Lung (tissue), 12 donors: ENCODE results near the gene ITPKB. TPM values are rescaled to one million over a fixed set of nuclear protein-coding genes. Genes with fewer than 3 reads are reported as not detected.
A peak's percentile ranks its signal among the peaks of the same experiment; 100 is the strongest.

Source experiments
- ATAC-seq: fragments of 200-7000 bp; cut with Tn5 transposase; one replicate; pipeline ENCODE4 v1.9.1; 2020; ENCODE audit warnings: moderate number of reproducible peaks; ENCODE audit not compliant: insufficient read depth, low FRiP score
- DNase-seq, 3 donors: peaks; one replicate each; pipeline ENCODE4 v3.0.0-alpha.2; 2013 to 2017
- H3K27ac ChIP-seq, 2 donors: one replicate each; pipeline ENCODE4 v1.5.1; 2013; ENCODE audit warnings: mild to moderate bottlenecking in 2 of 2, moderate library complexity in 2 of 2, control low read depth in 1 of 2, inconsistent platforms in 1 of 2, low read depth in 1 of 2, low read length in 1 of 2
- H3K27me3 ChIP-seq, 3 donors: one replicate each; pipeline ENCODE4 v1.5.1; 2013; ENCODE audit warnings: low read length in 2 of 3; ENCODE audit not compliant: control insufficient read depth in 3 of 3, insufficient read depth in 3 of 3
- H3K36me3 ChIP-seq, 4 donors: one replicate each; pipeline ENCODE4 v1.5.1; 2013; ENCODE audit warnings: low read length in 4 of 4, mild to moderate bottlenecking in 1 of 4, moderate library complexity in 1 of 4; ENCODE audit not compliant: control insufficient read depth in 4 of 4, insufficient read depth in 4 of 4
- H3K4me1 ChIP-seq, 5 donors: one replicate each; pipeline ENCODE4 v1.5.1; 2013; ENCODE audit warnings: low read length in 5 of 5, mild to moderate bottlenecking in 2 of 5, moderate library complexity in 1 of 5; ENCODE audit not compliant: control insufficient read depth in 5 of 5, insufficient read depth in 5 of 5
- H3K4me3 ChIP-seq: one replicate; pipeline ENCODE4 v1.5.1; 2013; ENCODE audit warnings: mild to moderate bottlenecking, control low read depth, moderate library complexity
- H3K9ac ChIP-seq, 2 donors: one replicate each; pipeline ENCODE4 v1.5.1; 2013; ENCODE audit warnings: low read length in 2 of 2, control low read depth in 1 of 2; ENCODE audit not compliant: insufficient read depth in 1 of 2
- H3K9me3 ChIP-seq, 4 donors: one replicate each; pipeline ENCODE4 v1.5.1; 2013; ENCODE audit warnings: low read length in 3 of 4, mild to moderate bottlenecking in 1 of 4, moderate library complexity in 1 of 4; ENCODE audit not compliant: control insufficient read depth in 4 of 4, insufficient read depth in 3 of 4
- WGBS, 2 donors: extraction: QIAGEN DNeasy Blood & Tissue Kit; methylation state at CpG; one replicate each; pipeline ENCODE4 v1.1.7; 2013; 5-methylcytosine and 5-hydroxymethylcytosine counted together
- polyA plus RNA-seq, 2 donors: library from polyadenylated mRNA; stranded (reverse); fragments of 200-250 nt; gene quantifications; one replicate each; pipeline ENCODE4 v1.2.1, GENCODE V29; 2013
- total RNA-seq, 2 donors: library from RNA; depleted of rRNA in 1 of 2; stranded (reverse); fragments of >200 nt in 1 of 2; gene quantifications; one replicate each; pipeline ENCODE4 v1.2.1, GENCODE V29; 2014 to 2021
- TF ChIP-seq, protein P1 (sequence below): IDR thresholded peaks from 2 replicates; pipeline ENCODE4 v1.5.1; 2012; ENCODE audit warnings: mild to moderate bottlenecking; ENCODE audit errors: control extremely low read depth, extremely low read depth
- donor health status: control.
- donor health status: control.
- donor health status: Bipolar disorder and iron deficiency.
- donor health status: healthy.
- donor health status: DM: yes; HTN: yes; CAD: no.

ITPKB gene
- total and polyA plus RNA-seq, 4 donors: 9.9 to 46.6 (median 28.1) TPM

- WGBS, 2 donors: 89 to 91% methylated on average over 11 of the region's 11 CpGs
- Histone ChIP-seq H3K9ac (no peak overlapping the region), H3K27ac (no peak overlapping the region)
Observed at GRCh38 chr1:226606311-226607267, 132.5 kb downstream of the ITPKB start.

GRCh38 chr1:226605318-226605950 lies 133.6 kb downstream of the ITPKB start:
- H3K9ac ChIP-seq: no peak overlapping the region
- no peak overlapping the region for H3K27ac ChIP-seq
- TF ChIP-seq, protein P1, sequence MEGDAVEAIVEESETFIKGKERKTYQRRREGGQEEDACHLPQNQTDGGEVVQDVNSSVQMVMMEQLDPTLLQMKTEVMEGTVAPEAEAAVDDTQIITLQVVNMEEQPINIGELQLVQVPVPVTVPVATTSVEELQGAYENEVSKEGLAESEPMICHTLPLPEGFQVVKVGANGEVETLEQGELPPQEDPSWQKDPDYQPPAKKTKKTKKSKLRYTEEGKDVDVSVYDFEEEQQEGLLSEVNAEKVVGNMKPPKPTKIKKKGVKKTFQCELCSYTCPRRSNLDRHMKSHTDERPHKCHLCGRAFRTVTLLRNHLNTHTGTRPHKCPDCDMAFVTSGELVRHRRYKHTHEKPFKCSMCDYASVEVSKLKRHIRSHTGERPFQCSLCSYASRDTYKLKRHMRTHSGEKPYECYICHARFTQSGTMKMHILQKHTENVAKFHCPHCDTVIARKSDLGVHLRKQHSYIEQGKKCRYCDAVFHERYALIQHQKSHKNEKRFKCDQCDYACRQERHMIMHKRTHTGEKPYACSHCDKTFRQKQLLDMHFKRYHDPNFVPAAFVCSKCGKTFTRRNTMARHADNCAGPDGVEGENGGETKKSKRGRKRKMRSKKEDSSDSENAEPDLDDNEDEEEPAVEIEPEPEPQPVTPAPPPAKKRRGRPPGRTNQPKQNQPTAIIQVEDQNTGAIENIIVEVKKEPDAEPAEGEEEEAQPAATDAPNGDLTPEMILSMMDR: no peak
- peaks cover 0 to 32% (median 10%) of the 10 kb centered on the region in 5 donors for H3K4me1 ChIP-seq
- H3K36me3 ChIP-seq: no peaks in the 10 kb centered on the region
- DNase-seq (no peak), ATAC-seq (no peak)
- no peaks in the 10 kb centered on the region for H3K27me3 ChIP-seq
- H3K4me3 ChIP-seq: no peak overlapping the region
- H3K9me3 ChIP-seq: no peaks in the 10 kb centered on the region
- 90 to 95% methylated on average over 9 of the region's 9 CpGs for WGBS, 2 donors

More at GRCh38 chr1:226606311-226607267, 132.5 kb downstream of the ITPKB start:
- TF ChIP-seq, protein P1: no peak
- DNase-seq: peak in 2 of 3 donors; percentile 51 to 65
- no peaks in the 10 kb centered on the region for H3K27me3 ChIP-seq
- ATAC-seq: no peak
- peaks cover 0 to 32% (median 10%) of the 10 kb centered on the region in 5 donors for H3K4me1 ChIP-seq
- H3K36me3 ChIP-seq: no peaks in the 10 kb centered on the region
- no peaks in the 10 kb centered on the region for H3K9me3 ChIP-seq
- no peak overlapping the region for H3K4me3 ChIP-seq

GRCh38 chr1:226604560-226605317 lies 134.3 kb downstream of the ITPKB start:
- peak in 1 of 3 donors; percentile 14 for DNase-seq
- peaks cover 0 to 32% (median 10%) of the 10 kb centered on the region in 5 donors for H3K4me1 ChIP-seq

More at GRCh38 chr1:226604560-226605317, 134.3 kb downstream of the ITPKB start:
- ATAC-seq: no peak
- Histone ChIP-seq H3K9me3 (no peaks in the 10 kb centered on the region), H3K27ac (no peak overlapping the region), H3K27me3 (no peaks in the 10 kb centered on the region), H3K36me3 (no peaks in the 10 kb centered on the region), H3K4me3 (no peak overlapping the region), H3K9ac (no peak overlapping the region)
- 88 to 98% methylated on average over 9 of the region's 9 CpGs for WGBS, 2 donors
- TF ChIP-seq, protein P1: no peak
